ENCODE measurements around the gene CENPW.

GRCh38 chr6:126380072-126380583 lies 40.2 kb downstream of the CENPW start:
- TF ChIP-seq CTCF (IDR thresholded peaks at IDR 0.05) (no peak), POLR2A (IDR thresholded peaks at IDR 0.05) (no peak)

All from adrenal gland (tissue), 5 donors.